ENCODE measurements around the gene CXCR4.

DNA sequence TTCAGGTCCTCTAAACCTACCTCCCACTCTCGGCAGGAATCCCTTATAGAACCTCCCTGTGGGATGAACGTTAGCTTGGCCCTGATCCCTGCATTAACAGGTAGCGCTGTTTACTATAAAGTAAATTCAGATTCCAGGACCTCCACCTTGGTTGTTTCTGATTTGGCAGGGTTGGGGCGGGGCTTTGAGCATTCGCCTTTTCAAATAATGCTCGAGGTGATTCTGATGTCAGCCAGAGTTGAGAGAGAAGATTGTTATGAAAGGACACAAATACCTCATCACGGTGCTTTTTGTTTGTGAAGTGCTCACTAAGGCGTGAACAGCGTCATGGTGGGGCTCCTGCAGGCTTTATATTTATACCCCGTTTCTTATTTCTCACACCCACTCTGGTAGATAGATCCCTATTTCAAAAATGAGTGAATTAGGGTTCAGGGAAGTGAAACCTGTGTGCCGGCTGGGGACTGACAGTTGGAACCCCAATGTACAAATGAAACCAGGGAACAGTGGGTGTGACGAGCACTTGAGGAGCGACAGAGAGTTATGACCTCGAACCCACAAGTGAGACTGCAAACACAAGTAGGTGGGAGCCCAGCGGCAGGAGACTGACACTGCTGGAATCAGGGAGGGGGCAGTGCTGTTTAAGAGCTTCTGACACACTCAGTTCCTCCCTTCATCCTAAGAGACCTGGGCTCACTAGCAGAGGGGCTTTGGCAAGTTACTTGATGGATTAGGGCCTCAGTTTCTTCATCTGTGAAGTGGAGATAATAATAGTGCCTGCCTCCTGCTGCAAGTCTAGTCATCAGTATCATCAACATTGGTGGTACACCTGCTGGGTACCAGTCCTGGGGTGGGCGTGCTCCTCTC is 14.2 kb upstream of the CXCR4 start:
- TF ChIP-seq USF2 (IDR thresholded peaks at IDR 0.05; ENCODE audit: low read depth, low read length) (no peak), CTCF (conservative IDR thresholded peaks at IDR 0.05; ENCODE audit: low read depth, low read length) (no peak), POLR2A (IDR thresholded peaks at IDR 0.05; ENCODE audit: low read depth, low read length) (no peak), MXI1 (IDR thresholded peaks at IDR 0.05; ENCODE audit: borderline replicate concordance, low read depth, low read length) (no peak), SMC3 (IDR thresholded peaks at IDR 0.05; ENCODE audit: low read depth, low read length) (no peak), RFX5 (IDR thresholded peaks at IDR 0.05; ENCODE audit: low read depth, low read length) (no peak)
